GM21529 (cell line): ENCODE results near the gene LHX6.

ENCODE experiments used
- ATAC-seq: cut with Tn5 transposase; IDR thresholded peaks from one replicate; pipeline ENCODE4 v1.9.1; 2021; ENCODE audit not compliant: unreplicated experiment

Gene LHX6

GRCh38 chr9:122216798-122217418 is 11.8 kb downstream of the LHX6 start:
- no peak for ATAC-seq

- no peak for ATAC-seq
These were observed 12.5 kb downstream of the LHX6 start for GRCh38 chr9:122216138-122216797.

GRCh38 chr9:122215663-122216062 is 13.1 kb downstream of the LHX6 start:
- no peak for ATAC-seq

- ATAC-seq, result no peak
These were observed 14.2 kb downstream of the LHX6 start for GRCh38 chr9:122214507-122214906.

- ATAC-seq, result peak; percentile 63
These were observed 15.0 kb downstream of the LHX6 start for GRCh38 chr9:122213589-122214413.

GRCh38 chr9:122213102-122213588 is 15.6 kb downstream of the LHX6 start:
- ATAC-seq, result no peak

GRCh38 chr9:122212473-122213004 is 16.2 kb downstream of the LHX6 start:
- ATAC-seq, result no peak

GRCh38 chr9:122209451-122209850 is 19.3 kb downstream of the LHX6 start:
- no peak for ATAC-seq

- ATAC-seq, result no peak
These were observed 21.7 kb downstream of the LHX6 start for GRCh38 chr9:122207096-122207495.

GRCh38 chr9:122206118-122207046 is 22.4 kb downstream of the LHX6 start:
- ATAC-seq, result no peak

- ATAC-seq, result no peak
These were observed 23.6 kb downstream of the LHX6 start for GRCh38 chr9:122205176-122205575.

- ATAC-seq, result no peak
These were observed 24.3 kb downstream of the LHX6 start for GRCh38 chr9:122204491-122204890.

GRCh38 chr9:122204055-122204454 is 24.7 kb downstream of the LHX6 start:
- ATAC-seq, result no peak

- ATAC-seq, result no peak
These were observed 26.6 kb downstream of the LHX6 start for GRCh38 chr9:122202111-122202510.

- no peak for ATAC-seq
These were observed 27.1 kb downstream of the LHX6 start for GRCh38 chr9:122201641-122202040.

GRCh38 chr9:122200960-122201595 is 27.7 kb downstream of the LHX6 start:
- no peak for ATAC-seq

GRCh38 chr9:122197882-122198281 is 30.9 kb downstream of the LHX6 start:
- no peak for ATAC-seq

- peak; percentile 40 for ATAC-seq
These were observed 31.3 kb downstream of the LHX6 start for GRCh38 chr9:122197426-122197825.

- ATAC-seq, result no peak
These were observed 32.9 kb downstream of the LHX6 start for GRCh38 chr9:122195875-122196274.

GRCh38 chr9:122193651-122194050 is 35.1 kb downstream of the LHX6 start:
- no peak for ATAC-seq
